Stimulated activated CD4-positive, alpha-beta T cell treated with anti-CD3 and anti-CD28 coated beads, Interleukin-12 subunit alpha, Interleukin-12 subunit beta, amount 100 ng/mL, for 48 hours (primary cell): Measurements from ENCODE around the gene NACC1.
A peak's percentile ranks its signal among the peaks of the same experiment; 100 is the strongest.
"Not testable (repeated sequence)": the region's sequence is repeated elsewhere in the genome, so short reads cannot be mapped to it uniquely, and the experiment has no call there.

Experiments used
- DNase-seq, 3 donors: peaks; one replicate each; pipeline ENCODE4 v3.0.0-alpha.2; 2020; ENCODE audit warnings: low read depth in 2 of 3, low spot score in 1 of 3

Gene NACC1

DNA sequence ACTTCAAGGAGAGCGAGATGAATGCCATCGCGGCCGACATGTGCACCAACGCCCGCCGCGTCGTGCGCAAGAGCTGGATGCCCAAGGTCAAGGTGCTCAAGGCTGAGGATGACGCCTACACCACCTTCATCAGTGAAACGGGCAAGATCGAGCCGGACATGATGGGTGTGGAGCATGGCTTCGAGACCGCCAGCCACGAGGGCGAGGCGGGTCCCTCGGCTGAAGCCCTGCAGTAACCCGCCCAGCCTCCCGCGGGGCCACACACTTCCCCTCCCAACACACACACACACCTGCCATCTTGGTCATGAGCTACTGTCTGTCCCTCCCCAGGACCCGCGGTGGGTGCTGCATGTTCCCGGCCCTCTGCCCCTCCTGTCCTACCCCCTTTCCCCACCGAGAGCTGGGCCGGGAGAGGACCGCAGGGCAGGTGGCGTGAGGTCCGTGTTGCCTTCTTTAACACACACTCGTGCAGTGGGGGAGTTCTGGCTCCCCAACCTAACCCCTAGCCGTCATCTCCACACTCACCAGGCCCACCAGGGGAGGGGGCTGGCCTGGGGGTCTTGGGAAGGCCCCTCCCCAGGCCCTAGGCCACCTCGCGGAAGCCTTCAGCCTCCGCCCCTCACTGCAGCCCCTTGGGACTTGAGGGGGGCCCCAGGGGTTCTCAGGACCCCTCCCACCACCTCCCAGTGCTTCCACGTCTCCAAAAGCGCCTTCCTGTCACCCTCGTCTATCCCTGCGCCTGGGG, 20.3 kb downstream of the NACC1 start:
- no peak for DNase-seq

DNA sequence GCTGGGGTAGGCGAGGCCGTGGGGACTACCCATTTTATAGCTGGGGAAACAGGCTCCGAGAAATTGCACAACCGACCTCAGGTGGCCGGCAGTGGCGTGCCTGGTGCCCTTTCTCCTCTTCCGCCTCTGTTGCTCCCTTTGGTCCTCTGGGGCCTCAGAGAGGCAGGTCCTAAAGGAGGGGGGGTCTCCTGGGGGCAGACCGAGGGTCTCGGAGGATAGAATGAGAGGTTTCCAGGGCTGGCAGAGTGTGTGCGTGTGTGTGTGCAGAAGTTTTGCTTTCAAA, 20.8 kb downstream of the NACC1 start:
- no peak for DNase-seq

DNA sequence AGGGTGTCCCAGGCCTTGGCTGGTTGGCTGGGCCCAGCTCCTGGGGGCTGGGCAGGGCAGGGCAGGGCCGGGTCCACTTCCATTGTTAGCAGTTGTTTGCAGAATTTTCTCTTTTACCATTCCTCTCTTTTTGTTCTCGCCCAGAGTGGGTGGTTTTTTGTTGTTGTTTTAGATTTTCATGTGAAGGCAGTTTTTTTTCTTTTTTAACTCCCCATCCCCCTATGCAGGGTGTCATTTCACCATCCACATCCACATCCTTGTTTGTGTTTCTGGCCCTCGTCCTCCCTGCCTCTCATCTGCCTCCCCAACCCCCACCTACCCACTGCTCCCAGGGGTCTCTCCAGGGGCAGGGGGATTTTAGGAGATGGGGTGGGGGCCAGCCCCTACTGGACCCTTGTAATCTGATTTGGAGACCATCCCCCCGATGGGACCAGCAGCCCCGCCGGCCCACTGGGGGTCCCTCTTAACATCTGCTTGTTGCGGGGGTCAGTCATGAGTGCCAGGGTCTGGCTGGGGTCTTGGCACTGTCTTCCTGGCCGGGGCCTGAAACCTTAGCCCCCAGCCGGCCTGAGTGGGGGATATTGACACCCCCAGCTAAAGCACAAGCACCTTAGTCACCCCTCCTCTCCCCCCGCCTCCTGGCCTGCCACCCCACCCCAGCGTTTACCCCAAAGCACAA, 21.7 kb downstream of the NACC1 start:
- no peak for DNase-seq

DNA sequence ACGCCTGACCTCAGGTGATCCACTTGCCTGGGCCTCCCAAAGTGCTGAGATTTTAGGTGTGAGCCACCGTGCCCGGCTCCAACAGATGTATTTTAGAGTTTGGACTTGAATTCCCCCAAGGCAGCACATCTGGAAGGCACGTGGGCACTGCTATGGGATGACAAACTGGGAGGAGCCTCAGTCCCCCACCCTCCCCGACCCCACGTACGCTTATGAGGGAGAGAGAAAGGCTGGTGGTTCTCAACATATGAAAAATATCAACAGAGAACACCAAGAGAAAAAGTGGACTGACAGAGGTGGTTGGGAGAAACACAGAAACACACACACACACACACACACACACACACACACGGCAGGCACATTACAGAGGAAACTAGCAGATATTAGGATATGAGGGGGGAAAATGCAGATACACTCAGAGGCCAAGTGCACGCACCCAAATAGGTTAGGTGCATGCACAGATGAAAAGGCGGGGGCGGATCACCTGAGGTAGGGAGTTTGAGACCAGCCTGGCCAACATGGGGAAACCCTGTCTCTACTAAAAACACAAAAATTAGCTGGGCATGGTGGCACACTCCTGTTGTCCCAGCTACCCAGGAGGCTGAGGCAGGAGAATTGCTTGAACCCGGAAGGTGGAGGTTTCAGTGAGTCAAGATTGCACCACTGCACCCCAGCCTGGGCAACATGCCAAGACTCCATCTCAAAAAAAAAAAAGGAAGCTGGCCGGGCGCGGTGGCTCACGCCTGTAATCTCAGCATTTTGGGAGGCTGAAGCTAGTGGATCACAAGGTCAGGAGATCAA, 28.9 kb downstream of the NACC1 start:
- DNase-seq: no peak

DNA sequence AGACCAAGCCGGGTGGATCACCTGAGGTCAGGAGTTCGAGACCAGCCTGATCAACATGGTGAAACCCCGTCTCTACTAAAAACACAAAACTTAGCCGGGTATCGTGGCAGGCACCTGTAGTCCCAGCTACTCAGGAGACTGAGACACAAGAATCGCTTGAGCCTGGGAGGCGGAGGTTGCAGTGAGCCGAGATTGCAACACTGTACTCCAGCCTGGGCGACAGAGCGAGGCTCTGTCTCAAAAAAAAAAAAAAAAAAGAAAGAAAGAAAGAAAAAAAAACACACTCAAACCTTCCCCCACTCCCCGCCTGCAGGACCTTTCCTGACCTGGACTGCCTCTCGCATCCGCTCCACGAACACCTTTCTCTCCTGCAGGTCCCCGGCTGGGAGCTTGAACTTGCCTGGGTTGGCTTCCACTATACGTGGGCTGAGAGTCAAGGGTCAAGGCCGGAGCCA, 31.1 kb downstream of the NACC1 start:
- DNase-seq: not testable (repeated sequence)

DNA sequence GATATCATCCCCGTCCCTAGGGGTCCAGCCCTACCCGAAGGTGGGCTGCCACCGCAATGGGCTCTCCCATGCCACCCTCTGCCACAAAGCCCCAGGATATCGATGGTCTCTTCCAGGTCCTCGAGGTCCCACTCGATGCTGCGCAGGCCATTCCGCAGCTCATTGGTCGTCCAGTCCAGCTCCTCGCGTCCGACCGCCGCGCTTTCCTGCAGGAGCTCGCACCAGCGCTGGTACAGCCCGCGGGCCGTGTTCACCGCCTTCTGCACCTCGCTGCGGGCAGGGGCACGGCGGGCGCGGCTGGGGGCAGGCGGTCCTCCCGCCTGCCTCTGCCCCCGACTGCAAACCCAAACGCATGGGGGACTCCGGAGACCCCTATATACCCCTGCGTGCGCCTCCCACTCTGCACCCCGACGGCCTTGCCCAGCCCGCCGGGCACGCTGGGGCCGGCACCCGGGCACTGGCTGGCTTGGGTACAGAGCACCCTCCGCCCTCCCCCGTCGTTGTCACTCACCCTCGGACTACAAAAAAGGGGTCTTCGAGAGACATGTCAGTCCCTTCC, 31.6 kb downstream of the NACC1 start:
- no peak for DNase-seq

DNA sequence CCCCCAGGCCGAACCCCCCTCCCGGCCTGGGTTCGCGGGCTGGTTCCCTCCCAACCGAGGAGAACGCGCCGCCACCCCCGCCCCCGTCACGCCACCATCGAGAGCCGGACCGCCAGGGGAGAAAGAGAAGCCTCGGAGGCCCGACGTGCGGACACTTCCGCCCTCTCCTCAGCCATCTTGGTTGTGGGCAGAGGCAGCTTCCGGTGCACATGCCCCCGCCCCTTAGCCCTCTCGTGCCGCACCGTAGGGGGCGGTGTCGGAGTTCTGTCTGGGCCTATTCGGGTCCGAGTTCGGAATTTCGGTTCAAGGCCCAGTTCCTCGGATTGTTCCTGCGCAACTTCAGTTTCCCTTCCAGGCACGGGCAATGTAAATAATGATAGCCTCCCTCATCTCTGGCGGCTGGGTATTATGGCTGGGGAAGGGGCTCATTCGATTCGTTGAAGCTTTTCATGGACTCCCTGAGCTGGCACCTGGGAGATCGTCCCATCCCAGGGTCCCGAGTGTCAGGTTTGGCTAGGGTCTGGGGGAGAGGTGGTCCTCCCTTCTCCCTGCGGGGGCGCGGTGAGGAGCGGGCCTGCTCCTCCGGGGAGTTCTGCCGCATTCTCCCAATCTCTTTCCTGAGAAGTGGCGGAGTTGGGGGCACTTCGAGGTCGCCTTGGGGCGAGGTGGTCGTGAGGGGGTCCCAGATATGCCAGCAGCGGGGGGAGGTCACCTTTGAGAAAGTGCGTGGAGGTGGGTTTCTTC, 32.3 kb downstream of the NACC1 start, which contains the start of the genes IER2 and STX10:
Gene IER2 (plus strand): TSS at position 225 of the 744 bp plus-strand sequence. CDS start 2,776 bp downstream, outside the sequence.
Gene STX10 (minus strand): TSS at position 189 of the 744 bp plus-strand sequence. CDS start 202 bp downstream, outside the sequence.
- DNase-seq: peak; percentile 89 to 90 (median 89)

DNA sequence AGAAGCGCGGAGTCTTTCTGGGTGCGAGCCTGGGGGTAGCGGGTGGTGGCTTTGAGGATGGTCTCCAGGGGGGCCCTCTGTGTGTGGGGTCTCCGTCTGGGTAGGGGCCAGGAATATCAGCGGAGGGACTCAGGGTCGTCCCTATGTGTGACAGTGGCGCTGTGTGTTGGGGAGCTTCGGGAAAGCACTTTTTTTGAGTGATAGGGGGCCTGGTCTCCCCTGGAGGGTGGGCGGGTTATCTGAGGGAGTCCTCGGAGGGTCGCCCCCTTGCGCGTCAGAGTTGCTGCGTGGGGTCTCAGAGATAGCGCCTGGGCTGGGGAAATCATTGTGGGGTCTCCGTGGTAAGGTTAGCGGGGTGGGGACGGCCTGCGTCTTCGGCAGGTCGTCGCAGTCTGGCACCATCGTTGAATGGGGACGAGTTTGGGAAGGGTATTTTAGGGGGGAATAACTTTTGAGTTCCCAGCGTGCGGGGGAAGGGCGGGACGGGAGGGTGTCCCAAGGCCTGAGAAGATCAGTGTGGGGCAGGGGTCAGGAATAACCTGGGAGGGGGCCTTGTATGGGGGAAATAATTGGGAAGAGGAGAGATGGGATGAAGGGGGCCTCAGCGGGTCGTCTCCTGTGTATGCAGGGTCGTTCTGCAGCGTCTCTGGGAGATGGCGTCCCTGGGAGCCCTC, 33.0 kb downstream of the NACC1 start:
- DNase-seq: no peak

DNA sequence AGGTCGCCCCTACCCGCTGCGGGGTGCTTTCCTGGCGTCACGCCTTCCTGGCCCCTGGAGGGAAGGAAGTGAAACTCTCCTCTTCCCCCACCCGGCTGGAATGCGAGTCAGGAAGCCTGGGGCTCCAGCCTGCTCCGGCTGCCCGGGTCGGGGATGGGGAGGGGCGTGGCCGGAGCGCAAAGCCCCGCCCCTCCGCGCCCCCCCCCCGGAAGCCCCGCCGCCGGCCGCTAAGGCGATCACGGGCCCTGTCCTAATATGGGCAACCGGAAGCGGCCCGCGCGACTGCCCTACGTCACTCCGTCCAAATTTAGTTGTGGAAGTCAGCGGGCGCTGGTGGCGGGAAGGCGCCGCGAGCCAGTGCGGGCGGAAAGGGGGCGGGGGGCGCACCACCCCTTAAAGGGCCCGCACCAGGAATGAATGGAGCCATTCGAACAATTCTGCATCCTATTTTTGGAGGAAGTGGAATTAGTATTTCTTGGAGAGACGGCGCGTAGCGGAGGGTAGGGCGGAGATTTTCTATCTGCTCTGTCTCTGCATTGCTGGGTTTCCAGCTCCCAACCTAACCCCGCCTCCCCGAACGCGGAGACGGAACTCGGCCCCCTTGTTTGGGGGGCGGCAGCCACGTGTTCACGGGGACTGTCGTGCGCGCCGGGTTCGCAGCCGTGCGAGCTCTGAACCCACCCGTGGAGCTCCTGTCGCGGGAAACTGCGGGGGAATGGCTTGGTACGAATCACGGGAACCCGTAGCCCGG, 33.7 kb downstream of the NACC1 start:
- DNase-seq: peak; percentile 91 to 95 (median 94)

DNA sequence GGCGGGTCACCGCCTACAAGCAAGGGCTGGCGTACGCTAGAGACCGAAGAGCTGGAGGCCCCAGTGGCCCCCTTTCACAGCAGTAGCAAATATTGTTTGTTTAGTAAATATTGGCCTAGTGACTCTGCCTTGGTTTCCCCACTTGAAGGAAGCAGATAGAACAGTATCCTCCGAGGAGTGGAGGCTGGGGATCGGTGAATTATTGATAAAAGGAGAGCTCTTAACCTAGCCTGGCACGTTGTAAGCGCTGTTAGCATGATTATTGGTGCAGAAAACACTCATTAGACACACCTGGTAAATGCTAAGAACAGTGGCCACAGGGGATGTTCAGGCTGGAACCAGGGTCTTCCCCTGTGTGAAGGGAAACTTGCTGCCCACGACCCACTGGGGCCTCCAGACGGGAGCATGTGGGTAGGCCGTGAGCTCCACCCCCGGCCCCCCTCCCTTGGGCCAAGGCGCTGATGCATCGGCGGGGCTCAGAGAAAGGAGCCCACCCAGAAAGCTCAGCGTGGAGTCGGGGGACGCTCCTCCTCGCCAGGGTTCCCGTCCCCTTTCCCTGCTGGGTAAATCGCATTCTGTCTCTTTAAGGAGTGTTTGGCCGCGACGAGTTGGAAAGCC, 34.4 kb downstream of the NACC1 start:
- no peak for DNase-seq

DNA sequence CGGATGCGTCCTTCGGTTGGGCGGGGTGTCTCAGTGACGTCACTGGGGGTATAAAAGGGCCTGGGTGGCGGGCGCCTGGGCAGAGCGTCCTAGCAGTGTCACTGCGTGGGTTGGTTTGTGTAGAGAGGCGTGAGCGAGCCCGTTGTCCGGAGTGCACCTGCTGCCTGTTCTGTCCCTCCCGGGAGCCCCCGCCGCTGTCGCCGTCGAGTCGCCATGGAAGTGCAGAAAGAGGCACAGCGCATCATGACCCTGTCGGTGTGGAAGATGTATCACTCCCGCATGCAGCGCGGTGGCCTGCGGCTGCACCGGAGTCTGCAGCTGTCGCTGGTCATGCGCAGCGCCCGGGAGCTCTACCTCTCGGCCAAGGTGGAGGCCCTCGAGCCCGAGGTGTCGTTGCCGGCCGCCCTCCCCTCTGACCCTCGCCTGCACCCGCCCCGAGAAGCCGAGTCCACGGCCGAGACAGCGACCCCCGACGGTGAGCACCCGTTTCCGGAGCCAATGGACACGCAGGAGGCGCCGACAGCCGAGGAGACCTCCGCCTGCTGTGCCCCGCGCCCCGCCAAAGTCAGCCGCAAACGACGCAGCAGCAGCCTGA, 35.0 kb downstream of the NACC1 start:
- peak; percentile 96 to 100 (median 96) for DNase-seq

DNA sequence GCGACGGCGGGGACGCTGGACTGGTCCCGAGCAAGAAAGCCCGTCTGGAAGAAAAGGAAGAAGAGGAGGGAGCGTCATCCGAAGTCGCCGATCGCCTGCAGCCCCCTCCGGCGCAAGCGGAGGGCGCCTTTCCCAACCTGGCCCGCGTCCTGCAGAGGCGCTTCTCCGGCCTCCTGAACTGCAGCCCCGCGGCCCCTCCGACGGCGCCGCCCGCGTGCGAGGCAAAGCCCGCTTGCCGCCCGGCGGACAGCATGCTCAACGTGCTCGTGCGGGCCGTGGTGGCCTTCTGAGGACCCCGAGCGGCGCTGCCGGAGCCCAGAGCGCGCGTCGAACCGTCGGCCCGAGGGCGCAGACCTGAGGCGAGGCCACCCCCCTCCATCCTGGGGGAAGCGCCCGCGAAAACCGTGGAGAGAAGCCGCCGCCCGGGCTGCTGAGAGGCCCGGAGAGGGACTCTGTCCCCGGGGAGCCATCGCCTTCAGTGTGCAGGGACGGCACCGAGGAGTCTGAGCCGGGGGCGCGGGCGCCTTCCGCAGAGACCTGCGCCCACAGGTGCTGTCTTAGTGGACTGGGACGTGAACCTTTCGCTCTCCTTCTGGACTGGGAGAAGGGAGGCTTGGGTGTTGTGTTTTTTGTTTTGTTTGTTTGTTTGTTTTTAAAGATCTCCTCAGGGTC, 35.6 kb downstream of the NACC1 start:
- DNase-seq: no peak

DNA sequence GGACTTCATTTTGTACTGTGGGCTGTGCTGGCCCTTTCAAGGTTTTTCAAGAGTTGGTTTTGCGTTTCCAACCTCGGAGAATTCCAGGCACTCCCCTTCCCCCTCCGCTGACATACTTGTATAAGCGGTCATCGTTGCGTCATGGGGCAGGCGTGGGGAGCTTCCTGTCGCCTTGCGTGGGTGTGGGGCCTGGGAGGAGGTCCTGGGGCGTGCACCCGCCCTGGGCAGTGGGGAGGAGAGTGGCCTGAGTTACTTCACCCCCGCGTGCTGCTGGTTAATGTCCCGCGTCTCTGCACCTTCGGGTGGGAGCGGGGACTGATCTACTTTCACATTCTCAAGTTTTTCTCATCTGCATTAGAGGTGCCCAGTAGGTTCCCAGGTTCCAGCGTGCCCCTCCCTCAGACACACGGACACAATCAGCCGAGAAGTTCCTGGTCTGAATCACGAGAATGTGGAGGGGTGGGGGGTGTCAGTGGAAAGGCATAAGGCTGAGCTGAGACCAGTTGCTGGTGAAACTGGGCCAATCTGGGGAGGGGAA, 36.2 kb downstream of the NACC1 start:
- peak in 2 of 3 donors; percentile 57 to 70 for DNase-seq

DNA sequence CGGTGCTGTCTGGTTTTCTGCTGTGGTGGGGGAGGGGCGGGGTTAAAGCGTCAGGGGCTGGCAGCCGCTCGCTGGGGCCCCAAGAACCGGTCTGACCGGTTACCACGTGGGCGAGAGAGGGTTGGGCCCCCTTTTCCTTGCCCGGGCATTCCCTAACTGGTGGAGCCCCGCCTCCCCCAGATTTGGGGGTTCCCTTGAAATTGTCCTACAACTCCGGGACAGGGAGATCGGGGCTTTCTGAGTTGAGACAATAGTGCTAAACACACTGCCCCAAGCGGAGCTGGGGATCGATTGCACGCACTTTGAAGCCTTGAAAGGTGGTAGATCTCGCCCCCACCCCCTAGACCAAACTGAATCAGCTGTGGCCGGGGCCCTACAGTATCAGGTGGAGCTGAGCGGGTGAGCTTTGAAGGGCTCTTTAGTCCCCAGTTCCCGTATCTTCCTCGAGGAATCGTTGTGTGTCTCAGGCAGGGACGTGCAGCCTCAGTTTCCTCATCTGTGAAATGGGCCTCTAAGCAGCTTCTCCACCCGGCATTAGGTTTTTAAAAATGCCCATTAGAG, 36.9 kb downstream of the NACC1 start:
- peak; percentile 62 to 75 (median 72) for DNase-seq

DNA sequence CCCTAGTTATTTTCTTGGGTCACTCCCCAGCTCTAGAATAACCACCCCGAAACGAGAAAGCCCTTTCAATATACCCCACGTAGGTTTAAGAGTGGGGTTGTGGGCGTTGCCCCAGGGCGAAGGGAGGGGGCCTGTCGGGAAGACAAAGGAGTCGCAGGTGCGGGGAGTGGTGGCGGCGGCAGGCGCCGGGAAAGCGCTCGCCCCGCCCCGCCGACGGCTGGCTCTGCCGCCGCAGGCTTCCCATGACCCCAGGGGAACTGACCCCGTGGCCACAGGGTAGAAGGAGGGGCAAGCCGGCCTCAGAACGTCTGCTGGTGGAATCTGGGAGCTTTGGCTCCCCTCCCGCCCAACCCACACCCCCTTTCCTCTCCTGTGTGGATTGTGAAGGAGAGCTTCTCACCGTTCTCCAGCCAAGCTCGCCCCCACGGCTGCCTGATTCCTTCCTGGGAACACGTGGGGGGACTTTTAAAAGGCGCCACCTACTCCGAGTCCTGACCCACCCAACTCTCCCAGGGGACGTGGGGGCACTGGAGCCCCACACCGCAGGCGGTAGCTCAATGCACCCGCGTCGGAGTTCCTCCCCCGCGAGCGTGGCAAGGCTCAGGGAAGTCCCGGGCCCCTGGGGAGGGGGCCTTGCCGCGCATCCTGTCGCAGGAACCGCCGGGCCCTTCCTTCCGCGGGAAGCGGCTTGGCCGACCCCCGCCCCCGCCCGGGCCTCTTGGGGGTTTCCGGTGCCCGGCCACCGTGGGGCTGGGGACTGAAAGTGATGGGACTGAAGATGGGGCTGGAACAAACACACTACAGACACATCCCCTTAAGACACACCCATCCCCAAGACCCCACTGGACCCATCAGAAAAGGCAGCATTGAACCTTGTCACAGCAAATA, 37.7 kb downstream of the NACC1 start:
- no peak for DNase-seq

DNA sequence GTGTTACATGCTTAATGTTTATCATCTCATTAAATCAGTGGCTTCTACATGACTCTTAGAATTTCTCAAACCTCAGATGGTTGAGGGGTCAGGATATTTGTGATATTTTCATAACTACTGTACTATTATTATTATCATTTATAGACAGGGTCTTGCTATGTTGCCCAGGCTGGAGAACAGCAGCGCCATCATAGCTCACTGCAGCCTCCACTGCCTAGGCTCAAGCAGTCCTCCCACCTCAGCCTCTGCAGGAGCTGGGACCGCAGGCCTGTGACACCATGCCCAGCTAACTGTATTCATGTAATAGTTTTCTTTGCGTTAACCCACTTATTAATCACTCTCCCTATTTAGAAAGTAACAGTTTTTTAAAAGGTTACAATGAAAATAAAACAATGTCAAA, 41.6 kb downstream of the NACC1 start:
- DNase-seq: no peak
